CD4-positive, CD25-positive, alpha-beta regulatory T cell (primary cell): ENCODE results near the gene SVIL. TPM values are rescaled to one million over a fixed set of nuclear protein-coding genes. Genes with fewer than 3 reads are reported as not detected.
"Not testable (repeated sequence)": the region's sequence is repeated elsewhere in the genome, so short reads cannot be mapped to it uniquely, and the experiment has no call there.

Source experiments
- ATAC-seq, 2 donors: fragments of 150-1000 bp; cut with Tn5 transposase; one replicate each; pipeline ENCODE4 v1.10.0; 2021; ENCODE audit warnings: low read depth in 2 of 2, moderate number of reproducible peaks in 2 of 2, moderate library complexity in 1 of 2
- DNase-seq, 3 donors: peaks; one replicate each; pipeline versions ENCODE4 v3.0.0 to v3.0.0-alpha.2; 2012 to 2022; ENCODE audit warnings: mixed read lengths in 1 of 3
- H3K27ac ChIP-seq: one replicate; pipeline ENCODE4 v1.7.0; 2013; ENCODE audit warnings: mild to moderate bottlenecking, low read length; ENCODE audit not compliant: insufficient read depth, poor library complexity, severe bottlenecking
- H3K27me3 ChIP-seq: one replicate; pipeline ENCODE4 v1.7.0; 2013; ENCODE audit warnings: low read length; ENCODE audit not compliant: control insufficient read depth, insufficient read depth
- H3K36me3 ChIP-seq: one replicate; pipeline ENCODE4 v1.7.0; 2013; ENCODE audit warnings: mild to moderate bottlenecking, low read length, moderate library complexity; ENCODE audit not compliant: control insufficient read depth, insufficient read depth
- H3K4me1 ChIP-seq: 2 replicates; pipeline ENCODE4 v1.7.0; 2013; ENCODE audit warnings: mild to moderate bottlenecking, low read length; ENCODE audit not compliant: insufficient read depth, control insufficient read depth, poor library complexity, severe bottlenecking
- H3K4me3 ChIP-seq: one replicate; pipeline ENCODE4 v1.7.0; 2013; ENCODE audit warnings: low read depth, mild to moderate bottlenecking, low read length, moderate library complexity
- H3K9me3 ChIP-seq, 2 experiments: 1 replicate in 1 of 2; 2 replicates in 1 of 2; pipeline ENCODE4 v1.7.0; 2013; ENCODE audit warnings: low read length in 2 of 2, mild to moderate bottlenecking in 1 of 2, moderate library complexity in 1 of 2; ENCODE audit not compliant: control insufficient read depth in 2 of 2
- H3K27ac Mint-ChIP-seq, 3 donors: one replicate each; pipeline ENCODE4 v1.8.0; 2020 to 2022; ENCODE audit warnings: mild to moderate bottlenecking in 3 of 3, mixed read lengths in 3 of 3, moderate library complexity in 2 of 3
- H3K27me3 Mint-ChIP-seq: one replicate; pipeline ENCODE4 v1.8.0; 2022; ENCODE audit warnings: mild to moderate bottlenecking, mixed read lengths
- H3K36me3 Mint-ChIP-seq: one replicate; pipeline ENCODE4 v1.8.0; 2020; ENCODE audit warnings: mixed read lengths
- H3K4me1 Mint-ChIP-seq, 4 donors: one replicate each; pipeline ENCODE4 v1.8.0; 2020 to 2022; ENCODE audit warnings: mixed read lengths in 4 of 4, mild to moderate bottlenecking in 1 of 4
- H3K4me3 Mint-ChIP-seq, 4 donors: one replicate each; pipeline ENCODE4 v1.8.0; 2020 to 2022; ENCODE audit warnings: mild to moderate bottlenecking in 4 of 4, mixed read lengths in 4 of 4, moderate library complexity in 3 of 4
- H3K9me3 Mint-ChIP-seq, 7 donors: one replicate each; pipeline ENCODE4 v1.8.0; 2020 to 2022; ENCODE audit warnings: mixed read lengths in 7 of 7, mild to moderate bottlenecking in 3 of 7, moderate library complexity in 2 of 7
- polyA plus RNA-seq, 4 donors: library from polyadenylated mRNA; unstranded; fragments of 300-500 nt; fragmentation: Illumina TruSeq; gene quantifications; one replicate each; pipeline ENCODE4 v1.2.3, GENCODE V29; 2021
- total RNA-seq: library from RNA; stranded (reverse); gene quantifications from one replicate; pipeline ENCODE4 v1.2.3, GENCODE V29; 2022

Gene SVIL
- total and polyA plus RNA-seq, 5 donors from 2014 or later, result 0.49 to 12.3 (median 3.8) TPM

- no peaks in the 10 kb centered on the region for H3K4me1 ChIP-seq
- no peak overlapping the region for H3K27ac ChIP-seq
- H3K4me3 Mint-ChIP-seq, result no peak overlapping the region
- no peaks in the 10 kb centered on the region for H3K36me3 ChIP-seq
- peaks cover 7% of the 10 kb centered on the region for H3K36me3 Mint-ChIP-seq
- H3K27ac Mint-ChIP-seq, result no peak overlapping the region
- DNase-seq, result no peak
- H3K9me3 Mint-ChIP-seq, result no peaks in the 10 kb centered on the region
- no peaks in the 10 kb centered on the region for H3K9me3 ChIP-seq
- no peak for ATAC-seq
- no peaks in the 10 kb centered on the region for H3K27me3 Mint-ChIP-seq
- no peaks in the 10 kb centered on the region for H3K27me3 ChIP-seq
- no peaks in the 10 kb centered on the region for H3K4me1 Mint-ChIP-seq
- H3K4me3 ChIP-seq, result no peak overlapping the region
These were observed 67.8 kb downstream of the SVIL start for GRCh38 chr10:29567003-29567402.

DNA sequence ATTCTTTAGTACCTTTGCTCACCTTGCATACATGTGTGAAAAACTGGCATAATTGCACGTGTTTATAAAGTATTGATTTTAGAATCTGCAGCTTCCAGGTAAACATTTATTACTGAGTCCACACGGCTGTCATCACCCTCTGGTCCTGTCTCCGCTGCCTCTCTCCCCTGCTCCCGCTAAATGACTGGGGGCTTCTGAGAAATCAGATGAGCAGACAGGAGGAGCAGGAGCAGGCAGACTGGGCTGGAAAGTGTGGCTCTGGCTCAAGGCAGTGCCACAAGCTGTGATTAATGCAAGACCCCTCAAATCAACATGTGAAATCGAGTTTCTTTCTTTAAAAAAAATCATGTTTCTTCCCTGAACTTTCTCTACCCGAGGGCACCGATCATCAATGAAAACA lies 68.6 kb downstream of the SVIL start:
- H3K4me3 Mint-ChIP-seq, DNase-seq, H3K27ac ChIP-seq, H3K9me3 Mint-ChIP-seq, H3K27ac Mint-ChIP-seq, ATAC-seq, H3K9me3 ChIP-seq, H3K27me3 Mint-ChIP-seq, H3K4me1 ChIP-seq, H3K27me3 ChIP-seq, H3K4me3 ChIP-seq, H3K36me3 ChIP-seq, H3K4me1 Mint-ChIP-seq: not testable (repeated sequence)
- peaks cover 13% of the 10 kb centered on the region for H3K36me3 Mint-ChIP-seq

GRCh38 chr10:29563420-29564035 lies 71.2 kb downstream of the SVIL start:
- Histone ChIP-seq H3K27me3 (no peaks in the 10 kb centered on the region), H3K4me1 (no peaks in the 10 kb centered on the region), H3K9me3 (no peaks in the 10 kb centered on the region), H3K36me3 (no peaks in the 10 kb centered on the region), H3K27ac (no peak overlapping the region), H3K4me3 (no peak overlapping the region)
- Mint-ChIP-seq H3K4me1 (peaks cover 0 to 2% (median 0%) of the 10 kb centered on the region in 4 donors), H3K36me3 (peaks cover 14% of the 10 kb centered on the region), H3K9me3 (no peaks in the 10 kb centered on the region), H3K4me3 (no peak overlapping the region), H3K27me3 (no peaks in the 10 kb centered on the region), H3K27ac (no peak overlapping the region)
- ATAC-seq (no peak), DNase-seq (no peak)

DNA sequence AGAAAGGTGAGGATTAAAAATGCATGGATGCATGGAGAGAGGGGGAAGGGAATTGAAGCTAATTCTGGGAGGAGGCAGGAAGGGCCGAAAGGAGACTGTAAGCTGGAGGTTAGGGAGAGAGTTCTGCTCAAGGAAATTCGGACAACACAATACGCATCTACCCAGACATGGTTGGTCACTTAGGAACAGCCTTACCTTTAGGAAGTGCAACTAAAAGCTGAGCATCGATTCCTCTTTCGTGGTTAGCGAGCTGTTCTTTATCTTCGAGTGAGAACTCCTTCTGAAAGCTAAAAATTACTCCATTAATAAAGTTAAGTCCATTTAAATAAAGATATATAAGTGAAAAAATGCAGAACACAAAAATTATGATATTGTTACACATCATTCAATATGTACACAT lies 71.8 kb downstream of the SVIL start:
- ATAC-seq, H3K4me1 Mint-ChIP-seq, H3K27me3 ChIP-seq, H3K4me3 ChIP-seq, H3K36me3 ChIP-seq, H3K9me3 Mint-ChIP-seq, DNase-seq, H3K27ac ChIP-seq, H3K27me3 Mint-ChIP-seq, H3K9me3 ChIP-seq, H3K4me3 Mint-ChIP-seq, H3K4me1 ChIP-seq: not testable (repeated sequence)
- H3K36me3 Mint-ChIP-seq, result peaks cover 14% of the 10 kb centered on the region
- H3K27ac Mint-ChIP-seq, result peak overlapping the region in 1 of 3 donors; percentile 38

GRCh38 chr10:29559996-29560395 lies 74.8 kb downstream of the SVIL start:
- no peaks in the 10 kb centered on the region for H3K9me3 Mint-ChIP-seq

GRCh38 chr10:29557665-29558064 lies 77.1 kb downstream of the SVIL start:
- no peak overlapping the region for H3K27ac ChIP-seq
- no peaks in the 10 kb centered on the region for H3K9me3 ChIP-seq
- no peaks in the 10 kb centered on the region for H3K9me3 Mint-ChIP-seq
- no peak overlapping the region for H3K4me3 Mint-ChIP-seq
- no peaks in the 10 kb centered on the region for H3K27me3 Mint-ChIP-seq
- peaks cover 20% of the 10 kb centered on the region for H3K36me3 Mint-ChIP-seq
- H3K4me1 Mint-ChIP-seq, result peaks cover 0 to 2% (median under 1%) of the 10 kb centered on the region in 4 donors
- no peaks in the 10 kb centered on the region for H3K4me1 ChIP-seq
- ATAC-seq (no peak), DNase-seq (no peak)
- H3K36me3 ChIP-seq, result peaks cover 3% of the 10 kb centered on the region
- H3K27me3 ChIP-seq, result no peaks in the 10 kb centered on the region
- no peak overlapping the region for H3K4me3 ChIP-seq
- no peak overlapping the region for H3K27ac Mint-ChIP-seq

More at GRCh38 chr10:29559996-29560395, 74.8 kb downstream of the SVIL start:
- no peaks in the 10 kb centered on the region for H3K4me1 ChIP-seq
- ATAC-seq (no peak), DNase-seq (no peak)
- peaks cover 14% of the 10 kb centered on the region for H3K36me3 Mint-ChIP-seq
- H3K27me3 Mint-ChIP-seq, result no peaks in the 10 kb centered on the region
- H3K27me3 ChIP-seq, result no peaks in the 10 kb centered on the region
- no peak overlapping the region for H3K27ac Mint-ChIP-seq
- peaks cover 0 to 2% (median under 1%) of the 10 kb centered on the region in 4 donors for H3K4me1 Mint-ChIP-seq
- H3K27ac ChIP-seq, result no peak overlapping the region
- H3K4me3 ChIP-seq, result no peak overlapping the region
- no peaks in the 10 kb centered on the region for H3K36me3 ChIP-seq
- no peaks in the 10 kb centered on the region for H3K9me3 ChIP-seq
- no peak overlapping the region for H3K4me3 Mint-ChIP-seq

- H3K27me3 ChIP-seq, result no peaks in the 10 kb centered on the region
- H3K9me3 Mint-ChIP-seq, result no peaks in the 10 kb centered on the region
- no peaks in the 10 kb centered on the region for H3K27me3 Mint-ChIP-seq
- no peak overlapping the region for H3K27ac ChIP-seq
- H3K9me3 ChIP-seq, result no peaks in the 10 kb centered on the region
- H3K36me3 ChIP-seq, result peaks cover 9% of the 10 kb centered on the region
- ATAC-seq (no peak), DNase-seq (no peak)
- peak overlapping the region in 1 of 3 donors; percentile 23 for H3K27ac Mint-ChIP-seq
- peaks cover 0 to 2% (median under 1%) of the 10 kb centered on the region in 4 donors for H3K4me1 Mint-ChIP-seq
- no peak overlapping the region for H3K4me3 ChIP-seq
- no peak overlapping the region for H3K4me3 Mint-ChIP-seq
- H3K4me1 ChIP-seq, result no peaks in the 10 kb centered on the region
- H3K36me3 Mint-ChIP-seq, result peaks cover 15% of the 10 kb centered on the region
These were observed 78.9 kb downstream of the SVIL start for GRCh38 chr10:29555746-29556481.
